Nucleus accumbens (tissue), 56 donors: Measurements from ENCODE around the gene CEP70.
"Not testable (repeated sequence)": the region's sequence is repeated elsewhere in the genome, so short reads cannot be mapped to it uniquely, and the experiment has no call there.

Experiments used
- DNase-seq, 56 donors: peaks; one replicate each; lab custom pipeline; 2025; lab: John Stamatoyannopoulos, UW

The CEP70 gene, protein sequence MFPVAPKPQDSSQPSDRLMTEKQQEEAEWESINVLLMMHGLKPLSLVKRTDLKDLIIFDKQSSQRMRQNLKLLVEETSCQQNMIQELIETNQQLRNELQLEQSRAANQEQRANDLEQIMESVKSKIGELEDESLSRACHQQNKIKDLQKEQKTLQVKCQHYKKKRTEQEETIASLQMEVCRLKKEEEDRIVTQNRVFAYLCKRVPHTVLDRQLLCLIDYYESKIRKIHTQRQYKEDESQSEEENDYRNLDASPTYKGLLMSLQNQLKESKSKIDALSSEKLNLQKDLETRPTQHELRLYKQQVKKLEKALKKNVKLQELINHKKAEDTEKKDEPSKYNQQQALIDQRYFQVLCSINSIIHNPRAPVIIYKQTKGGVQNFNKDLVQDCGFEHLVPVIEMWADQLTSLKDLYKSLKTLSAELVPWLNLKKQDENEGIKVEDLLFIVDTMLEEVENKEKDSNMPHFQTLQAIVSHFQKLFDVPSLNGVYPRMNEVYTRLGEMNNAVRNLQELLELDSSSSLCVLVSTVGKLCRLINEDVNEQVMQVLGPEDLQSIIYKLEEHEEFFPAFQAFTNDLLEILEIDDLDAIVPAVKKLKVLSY

DNA sequence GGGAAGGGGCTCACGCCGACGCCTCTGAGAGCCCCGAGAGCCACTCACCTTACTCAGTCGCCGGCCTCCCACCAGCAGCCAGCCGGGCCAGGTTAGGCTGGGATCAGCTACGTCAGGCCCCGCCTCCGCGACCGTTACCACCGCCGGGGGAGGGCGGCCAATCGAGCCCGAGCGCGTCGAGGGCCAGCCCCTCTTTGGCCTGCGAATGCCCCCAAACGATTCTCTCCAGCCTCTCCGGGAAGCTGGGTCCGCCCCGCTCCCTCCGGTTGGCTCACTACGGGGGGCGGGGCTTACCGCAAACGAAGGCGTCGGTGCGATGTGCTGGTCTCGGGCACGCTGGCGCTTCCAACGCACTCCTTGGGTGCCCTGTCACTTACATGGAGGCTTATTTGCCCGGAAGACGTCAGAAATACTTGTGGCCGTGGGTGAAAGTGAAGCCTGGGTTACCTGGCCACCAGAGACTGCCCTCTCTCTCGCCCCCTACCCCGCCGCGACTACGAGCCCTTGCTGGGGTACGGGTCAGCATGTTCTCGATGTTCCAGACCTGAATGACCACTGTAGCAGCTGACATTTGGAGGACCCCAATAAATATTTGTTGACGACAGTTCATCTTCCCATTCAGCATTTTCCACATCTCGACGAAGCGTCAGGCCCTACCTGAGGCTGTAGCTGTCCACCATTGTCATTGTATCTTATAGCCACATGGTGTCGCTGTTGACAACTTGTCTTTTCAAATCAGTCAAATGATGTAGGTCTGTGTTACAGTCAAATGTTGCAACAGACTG is at the start of gene CEP70:
TSS of gene CEP70 (minus strand) at position 111 of the 785 bp plus-strand sequence. CDS start 21,333 bp downstream, outside the sequence.
- DNase-seq = no peak

DNA sequence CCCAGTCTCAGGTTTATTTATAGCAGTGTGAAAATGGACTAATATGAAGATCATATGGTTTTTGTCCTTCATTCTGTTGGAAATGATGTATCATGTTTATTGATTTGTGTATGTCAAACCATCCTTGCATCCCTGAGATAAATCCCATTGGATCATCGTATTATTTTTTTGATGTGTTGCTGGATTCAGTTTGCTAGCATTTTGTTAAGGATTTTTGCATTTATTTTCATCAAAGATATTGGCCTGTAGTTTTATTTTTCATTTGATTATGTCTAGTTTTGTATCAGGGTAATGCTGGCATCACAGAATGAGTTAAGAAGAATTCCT is 48.8 kb upstream of the CEP70 start:
- DNase-seq = no peak

DNA sequence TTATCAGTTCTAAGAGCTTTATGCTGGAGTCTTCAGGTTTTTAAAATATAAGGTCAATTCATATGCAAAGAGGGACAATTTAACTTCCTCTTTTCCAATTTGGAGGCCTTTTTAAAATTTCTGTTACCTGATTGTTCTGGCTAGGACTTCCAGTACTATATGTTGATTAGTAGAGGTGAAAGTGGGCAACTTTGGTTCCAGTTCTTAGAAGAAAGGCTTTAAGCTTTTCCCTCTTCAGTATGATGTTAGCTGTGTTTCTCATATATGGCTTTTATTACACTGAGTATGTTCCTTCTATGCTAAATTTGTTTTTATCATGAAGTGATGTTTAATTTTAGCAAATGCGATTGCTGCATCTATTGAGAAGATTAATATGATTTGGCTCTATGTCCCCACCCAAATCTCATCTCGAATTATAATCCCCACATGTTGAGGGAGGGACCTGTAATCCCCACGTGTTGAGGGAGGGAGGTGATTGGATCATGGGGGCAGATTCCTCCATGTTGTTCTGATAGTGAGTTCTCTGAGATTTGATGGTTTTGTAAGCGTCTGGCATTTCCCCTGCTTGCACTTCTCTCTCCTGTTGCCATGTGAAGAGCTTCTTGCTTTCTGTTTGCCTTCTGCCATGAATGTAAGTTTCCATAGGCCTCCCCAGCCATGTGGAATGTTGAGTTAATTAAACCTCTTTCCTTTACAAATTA is 48.3 kb upstream of the CEP70 start:
- no peak for DNase-seq

DNA sequence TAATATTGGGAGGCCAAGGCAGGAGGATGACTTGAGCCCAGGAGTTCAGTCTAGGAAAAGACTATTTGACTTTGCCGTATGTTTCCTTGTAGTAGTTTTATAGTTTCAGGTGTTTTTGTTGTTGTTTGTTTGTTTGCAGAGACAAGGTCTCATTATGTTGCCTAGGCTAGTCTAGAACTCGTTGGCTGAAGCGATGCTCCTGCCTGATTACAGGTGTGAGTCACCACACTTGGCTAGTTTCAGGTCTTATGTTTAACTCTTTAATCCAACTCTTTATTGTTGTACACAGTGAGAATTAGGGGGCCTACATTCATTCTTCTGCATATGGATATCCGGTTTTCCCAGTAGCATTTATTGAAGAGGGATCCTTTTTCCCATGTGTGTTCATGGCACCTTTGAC is 46.5 kb upstream of the CEP70 start:
- no peak for DNase-seq

DNA sequence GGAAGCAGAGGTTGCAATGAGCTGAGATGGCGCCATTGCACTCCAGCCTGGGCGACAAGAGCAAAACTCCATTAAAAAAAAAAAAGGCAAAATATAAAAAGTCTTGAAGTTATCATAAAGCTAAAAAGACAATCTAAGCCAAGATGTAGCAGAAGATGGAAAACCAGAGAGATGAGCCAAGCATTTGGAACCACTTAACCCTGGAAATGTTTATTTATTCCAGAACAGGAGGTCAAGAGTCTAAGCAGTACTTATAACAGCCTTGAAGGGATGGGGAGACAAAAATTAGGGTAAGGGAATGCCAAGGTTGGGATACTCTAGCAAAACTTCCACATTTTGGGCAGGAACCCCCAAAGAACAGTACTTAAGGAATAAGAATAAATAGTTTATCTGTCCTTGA is 44.6 kb upstream of the CEP70 start:
- DNase-seq = no peak

DNA sequence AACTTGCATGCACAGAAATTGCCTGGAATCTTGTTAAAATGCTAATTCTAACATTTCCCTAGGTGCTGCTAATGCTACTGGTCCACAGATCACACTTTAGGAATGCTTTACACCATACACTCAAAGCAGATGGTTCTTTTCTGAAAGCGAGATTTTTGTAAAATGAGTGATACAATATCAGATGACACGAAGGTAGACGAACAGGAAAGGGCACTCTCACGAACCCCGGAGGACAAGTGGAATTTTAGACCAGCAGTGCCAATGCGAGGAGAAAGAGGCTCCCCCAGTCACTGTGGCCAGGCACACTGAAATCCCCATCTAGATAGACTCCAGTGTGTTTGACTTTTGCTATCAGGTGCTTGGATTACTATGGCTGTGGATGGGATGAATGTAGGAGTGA is 35.5 kb upstream of the CEP70 start:
- DNase-seq = no peak

DNA sequence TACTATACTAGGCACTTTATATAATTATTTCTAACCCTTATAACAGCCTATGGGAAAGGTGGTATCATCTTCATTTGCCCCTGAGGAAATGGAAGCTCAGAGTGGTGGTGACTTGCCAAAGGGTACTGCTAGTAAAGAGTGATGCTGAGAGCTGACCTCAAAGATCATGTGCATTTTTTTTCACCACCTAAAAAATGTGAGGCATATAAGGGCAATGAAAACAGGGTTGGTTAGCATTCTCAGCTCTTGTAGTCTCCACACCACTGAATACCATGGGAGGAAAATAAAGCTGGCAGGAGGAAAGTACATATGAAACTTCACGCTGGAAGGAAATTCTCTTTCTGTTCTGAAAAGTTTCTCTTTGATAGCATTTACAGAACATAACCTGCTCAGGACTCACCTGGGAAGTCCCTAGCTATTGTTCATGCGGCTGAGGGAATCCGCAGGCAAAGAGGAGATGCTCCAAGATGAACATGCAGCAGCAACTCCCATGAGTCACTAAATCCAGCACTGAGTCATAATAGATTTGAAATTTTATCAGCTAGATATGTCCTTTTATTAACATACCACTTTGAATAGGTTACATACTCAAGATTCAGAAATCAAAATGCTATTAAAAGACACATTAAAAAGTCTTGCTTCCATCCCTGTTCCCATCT is 31.8 kb upstream of the CEP70 start:
- DNase-seq = peak in 14 of 56 donors; percentile 2 to 43 (median 10)

DNA sequence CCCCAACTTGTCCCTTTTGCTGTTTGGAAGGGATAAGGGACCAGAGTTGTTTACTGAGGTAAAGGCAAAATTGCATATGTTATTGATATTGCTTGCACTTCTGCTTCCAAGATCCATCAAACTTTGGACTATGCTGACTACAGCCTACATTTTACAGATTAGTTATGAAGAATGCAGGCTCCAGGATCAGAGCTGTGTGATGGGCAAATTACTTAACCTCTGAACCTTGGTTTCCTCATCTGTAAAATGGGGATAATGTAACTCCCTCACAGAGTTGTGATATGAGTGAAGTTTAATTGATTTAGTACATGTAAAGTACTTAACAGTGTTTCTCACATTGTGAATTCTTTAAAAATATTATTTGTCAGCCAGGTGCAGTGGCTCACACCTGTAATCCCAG is 30.5 kb upstream of the CEP70 start:
- DNase-seq = no peak

DNA sequence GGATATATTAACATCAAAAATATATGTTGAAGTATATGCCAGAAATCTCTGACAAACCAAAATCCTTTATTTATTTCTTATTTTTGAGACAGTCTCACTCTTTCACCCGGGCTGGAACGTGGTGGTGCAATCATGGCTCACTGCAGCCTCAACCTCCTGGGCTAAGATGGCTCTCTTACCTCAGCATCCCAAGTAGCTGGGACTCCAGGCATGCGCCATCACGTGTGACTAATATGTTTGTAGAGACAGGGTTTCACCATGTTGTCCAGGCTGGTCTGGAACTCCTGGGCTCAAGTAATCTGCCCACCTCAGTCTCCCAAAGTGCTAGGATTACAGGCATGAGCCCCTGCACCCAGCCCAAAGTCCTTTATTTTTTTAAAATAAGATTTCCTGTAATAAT is 26.4 kb upstream of the CEP70 start:
- no peak for DNase-seq

DNA sequence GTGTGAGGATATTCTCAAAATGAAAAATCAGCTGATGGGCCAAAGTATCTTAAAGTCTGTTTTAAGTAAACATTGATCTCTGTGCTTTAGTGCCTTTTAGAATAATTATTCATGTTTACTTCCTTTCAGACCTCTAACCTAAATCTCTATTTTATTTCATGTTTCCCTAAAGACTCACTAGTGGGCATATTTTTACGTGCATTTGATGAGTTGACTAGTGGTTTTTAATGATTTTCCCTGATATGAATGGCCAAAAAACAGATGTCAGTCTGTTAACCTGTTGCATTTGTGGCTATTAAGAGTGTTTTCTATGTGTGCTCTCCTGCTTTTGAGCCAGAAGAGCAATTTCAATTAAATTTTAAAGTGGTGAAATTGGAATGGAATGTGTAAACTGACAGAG is 21.4 kb upstream of the CEP70 start:
- DNase-seq = no peak

DNA sequence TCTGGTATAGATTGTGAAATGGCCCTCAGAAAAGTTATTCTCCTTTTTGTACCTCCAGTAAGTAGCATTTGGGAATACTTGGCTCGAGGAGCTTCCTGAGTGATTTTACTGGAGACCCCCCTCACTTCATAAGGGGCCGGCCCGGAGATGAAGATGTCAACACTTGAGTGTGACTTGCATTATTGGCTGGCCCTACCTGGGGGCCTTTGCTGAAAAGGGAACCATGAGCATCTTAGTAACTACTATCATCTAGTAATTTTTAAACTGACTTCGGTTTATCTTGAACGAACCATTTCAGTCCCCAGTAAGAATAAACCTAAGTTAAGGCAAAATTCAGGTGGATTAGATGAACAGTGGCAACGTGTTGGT is 15.8 kb upstream of the CEP70 start:
- DNase-seq = no peak

DNA sequence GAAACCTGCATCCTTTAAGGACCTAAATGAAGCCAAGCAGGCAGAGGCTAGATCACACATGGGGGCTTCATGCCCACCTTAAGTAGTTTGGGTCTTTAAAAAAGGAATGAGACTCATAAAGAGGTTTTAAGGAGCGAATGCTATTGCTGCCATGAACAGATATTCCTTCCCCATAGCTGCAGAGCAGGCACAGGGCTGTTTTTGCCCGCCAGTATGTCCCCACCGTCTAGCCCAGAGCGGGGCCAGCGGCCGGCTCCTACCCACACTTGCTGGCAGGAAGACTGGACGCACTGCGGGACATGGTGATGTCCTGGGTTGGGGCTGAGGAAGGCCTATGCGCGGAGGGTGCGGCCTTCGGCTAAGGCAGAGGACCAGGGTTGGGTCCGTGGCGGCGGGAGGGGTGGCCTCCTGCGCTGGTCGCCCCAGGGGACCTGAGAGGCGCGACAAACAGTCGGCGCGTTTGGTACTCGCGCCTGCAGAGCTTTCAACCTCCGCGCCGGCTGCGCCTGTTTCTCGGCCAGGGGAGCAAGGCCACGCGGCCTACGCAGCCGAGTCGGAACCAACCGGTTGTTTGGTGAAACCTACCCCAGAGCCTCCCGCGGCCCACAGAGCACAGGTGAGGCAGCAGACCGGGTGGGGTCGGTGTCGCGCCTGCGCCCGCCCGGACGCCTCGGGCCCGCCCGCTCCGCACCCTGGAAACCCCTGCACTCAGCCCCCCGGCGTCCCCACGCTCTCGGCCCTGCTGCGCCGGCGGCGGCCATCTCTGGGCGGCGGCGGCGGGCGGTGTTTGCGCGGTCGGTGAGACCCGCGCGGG is 14.5 kb upstream of the CEP70 start, which contains the start of gene FAIM:
TSS of gene FAIM (plus strand) at position 450 of the 814 bp plus-strand sequence. CDS start 10,956 bp downstream, outside the sequence.
- peak in 51 of 56 donors; percentile 19 to 87 (median 66) for DNase-seq

DNA sequence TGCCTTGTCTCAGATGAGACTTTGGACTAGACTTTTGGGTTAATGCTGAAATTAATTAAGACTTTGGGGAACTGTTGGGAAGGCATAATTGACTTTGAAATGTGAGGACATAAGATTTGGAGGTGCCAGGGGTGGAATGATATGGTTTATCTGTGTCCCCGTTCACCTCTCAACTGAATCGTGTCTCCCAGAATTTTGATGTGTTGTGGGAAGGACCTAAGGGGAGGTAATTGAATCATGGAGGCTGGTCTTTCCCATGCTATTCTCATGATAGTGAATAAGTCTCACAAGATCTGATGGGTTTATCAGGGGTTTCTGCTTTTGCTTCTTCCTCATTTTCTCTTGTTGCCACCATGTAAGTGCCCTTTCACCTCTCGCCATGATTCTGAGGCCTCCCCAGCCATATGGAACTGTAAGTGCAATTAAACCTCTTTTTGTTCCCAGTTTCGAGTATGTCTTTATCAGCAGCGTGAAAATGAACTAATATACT is 10.1 kb upstream of the CEP70 start:
- not testable (repeated sequence) for DNase-seq

DNA sequence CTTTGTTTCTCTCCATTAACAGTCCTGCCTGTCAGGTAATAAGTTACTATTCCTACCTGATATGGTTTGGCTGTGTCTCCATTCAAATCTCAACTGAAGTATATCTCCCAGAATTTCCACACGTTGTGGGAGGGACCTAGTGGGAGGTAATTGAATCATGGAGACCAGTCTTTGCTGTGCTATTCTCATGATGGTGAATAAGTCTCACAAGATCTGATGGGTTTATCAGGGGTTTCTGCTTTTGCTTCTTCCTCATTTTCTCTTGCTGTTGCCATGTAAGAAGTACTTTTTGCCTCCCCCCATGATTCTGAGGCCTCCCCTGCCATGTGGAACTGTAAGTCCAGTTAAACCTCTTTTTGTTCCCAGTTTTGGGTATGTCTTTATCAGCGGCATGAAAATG is 7.6 kb upstream of the CEP70 start:
- not testable (repeated sequence) for DNase-seq

DNA sequence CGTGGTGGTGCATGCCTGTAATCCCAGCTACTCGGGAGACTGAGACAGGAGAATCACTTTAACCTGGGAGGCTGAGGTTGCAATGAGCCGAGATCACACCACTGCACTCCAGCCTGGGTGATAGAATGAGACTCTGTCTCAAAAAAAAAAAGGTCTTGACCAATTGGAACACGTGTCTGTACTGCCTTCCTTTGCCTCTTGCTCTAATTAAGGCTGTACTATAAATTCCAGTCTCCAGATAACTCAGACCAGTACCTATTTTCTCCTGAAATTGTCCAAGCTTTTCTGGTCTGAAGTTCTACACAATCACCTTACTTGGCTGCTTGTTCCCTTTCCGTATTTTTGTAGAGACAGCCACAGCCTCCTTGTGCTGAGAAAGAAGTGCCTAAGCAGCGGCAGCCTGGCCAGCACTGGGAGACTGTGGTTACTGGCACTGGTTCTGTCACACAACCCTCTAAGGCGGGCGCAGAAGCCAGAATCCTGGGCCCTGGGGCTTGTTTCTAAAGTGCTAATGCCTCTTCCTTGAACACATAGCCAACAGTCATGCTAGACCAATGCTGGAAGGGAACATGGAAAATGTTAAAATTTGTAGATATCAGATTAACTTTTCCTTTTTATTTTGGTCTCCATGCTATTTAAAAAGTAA is 6.2 kb upstream of the CEP70 start:
- peak in 4 of 56 donors; percentile 3 to 16 (median 7) for DNase-seq

DNA sequence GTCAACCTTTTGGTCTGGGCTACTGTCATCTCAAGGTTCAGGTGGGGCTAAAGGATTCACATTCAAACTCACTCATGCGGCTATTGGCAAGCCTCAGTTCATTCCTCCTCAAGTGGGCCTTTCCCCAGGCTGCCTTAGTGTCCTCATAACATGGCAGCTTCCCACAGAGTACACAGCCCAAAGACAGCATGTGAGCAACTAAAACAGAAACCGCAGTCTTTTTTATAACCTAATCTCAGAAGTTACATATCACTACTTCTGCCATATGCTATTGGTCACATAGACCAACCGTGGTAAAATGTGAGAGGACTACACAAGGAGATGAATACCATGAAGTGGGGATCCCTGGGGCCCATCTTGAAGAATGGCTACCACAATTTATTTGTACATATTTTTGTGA is 4.5 kb upstream of the CEP70 start:
- no peak for DNase-seq

DNA sequence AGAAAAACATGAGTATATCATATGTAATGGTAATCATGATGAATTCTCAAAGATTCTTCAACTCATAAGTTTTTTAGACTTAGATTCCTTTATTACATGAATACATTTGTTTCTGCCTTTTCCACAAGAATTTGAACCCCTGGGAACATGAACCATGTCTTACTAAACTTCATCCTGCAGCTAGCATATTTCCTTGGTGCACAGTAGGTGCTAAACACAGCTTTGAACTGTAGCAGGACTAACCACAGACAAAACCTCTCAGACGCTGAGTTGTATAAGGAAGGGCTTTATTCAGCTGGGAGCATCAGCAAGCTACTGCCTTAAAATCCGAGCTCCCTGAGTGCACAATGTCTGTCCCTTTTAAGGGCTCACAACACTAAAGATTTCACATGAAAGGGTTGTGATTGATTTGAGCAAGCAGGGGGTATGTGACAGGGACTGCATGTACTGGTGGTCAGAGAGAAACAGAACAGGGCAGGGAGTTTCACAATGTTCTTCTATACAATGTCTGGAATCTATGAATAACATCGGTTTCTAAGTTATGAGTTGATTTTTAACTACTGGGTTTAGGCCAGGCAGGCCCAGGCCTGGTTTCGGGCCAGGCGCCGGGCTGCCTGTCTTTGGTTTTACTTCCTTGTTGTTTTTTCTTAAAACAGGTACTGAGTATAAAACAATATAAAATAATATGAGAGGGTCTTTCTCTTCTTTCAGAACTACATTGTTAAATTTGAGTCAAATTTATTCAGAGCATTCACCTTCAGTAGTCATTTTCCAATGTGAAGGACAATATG is 3.3 kb upstream of the CEP70 start:
- not testable (repeated sequence) for DNase-seq
